Epithelial cell of prostate (primary cell): ENCODE measurements around the gene SLC25A30.
"Not testable (repeated sequence)": the region's sequence is repeated elsewhere in the genome, so short reads cannot be mapped to it uniquely, and the experiment has no call there.

Experiments
- DNase-seq: peaks from one replicate; pipeline ENCODE4 v3.0.0-alpha.2; 2011; ENCODE audit warnings: low read depth, low spot score
- H3K27ac ChIP-seq: fragments of 450-650 bp; 2 replicates; pipeline ENCODE4 v1.5.1; 2017; ENCODE audit warnings: mild to moderate bottlenecking

The SLC25A30 gene

DNA sequence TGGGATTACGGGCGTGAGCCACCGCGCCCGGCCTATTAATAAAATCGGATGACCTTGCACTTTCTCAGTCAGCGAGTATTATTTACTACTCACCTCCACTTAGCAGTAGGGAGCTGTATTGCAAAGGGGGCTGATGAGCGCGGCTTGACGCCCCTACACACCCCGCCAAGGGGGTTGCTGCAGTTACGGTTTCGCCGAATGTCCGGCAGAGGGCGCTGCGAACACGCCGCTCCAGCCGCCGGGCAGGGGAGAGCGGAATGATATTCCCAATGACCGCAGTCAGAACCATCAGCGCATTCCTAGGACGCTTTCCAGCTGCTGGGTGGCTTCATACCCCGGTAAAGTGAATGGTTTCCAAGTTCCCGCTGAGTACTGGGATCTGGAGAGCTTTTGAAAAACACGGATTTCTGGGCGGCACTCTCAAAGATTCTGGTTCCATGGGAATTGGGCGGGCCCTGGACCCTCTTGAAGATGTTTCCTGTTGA is 47.2 kb downstream of the SLC25A30 start:
- DNase-seq, result no peak
- H3K27ac ChIP-seq, result no peak overlapping the region

DNA sequence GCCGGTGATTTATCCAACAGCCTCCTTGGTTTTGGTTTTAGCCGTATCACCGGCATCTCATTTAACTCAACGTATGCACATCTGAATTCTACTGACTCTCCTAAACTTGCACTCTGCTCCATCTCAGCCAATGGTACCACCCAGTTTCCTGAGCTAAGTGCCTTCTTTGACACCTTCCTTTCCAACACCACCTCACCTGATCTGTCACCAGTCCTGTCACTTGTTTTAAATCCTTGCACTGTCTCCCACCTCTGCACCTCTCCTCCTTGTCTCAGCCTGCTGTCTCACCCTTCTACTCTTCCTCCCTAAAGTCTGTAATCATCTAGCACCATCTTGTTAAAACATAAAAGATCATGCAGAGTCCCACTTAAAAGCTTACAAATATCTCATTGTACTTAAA is 49.1 kb downstream of the SLC25A30 start:
- H3K27ac ChIP-seq, result peak overlapping the region; percentile 100
- no peak for DNase-seq

DNA sequence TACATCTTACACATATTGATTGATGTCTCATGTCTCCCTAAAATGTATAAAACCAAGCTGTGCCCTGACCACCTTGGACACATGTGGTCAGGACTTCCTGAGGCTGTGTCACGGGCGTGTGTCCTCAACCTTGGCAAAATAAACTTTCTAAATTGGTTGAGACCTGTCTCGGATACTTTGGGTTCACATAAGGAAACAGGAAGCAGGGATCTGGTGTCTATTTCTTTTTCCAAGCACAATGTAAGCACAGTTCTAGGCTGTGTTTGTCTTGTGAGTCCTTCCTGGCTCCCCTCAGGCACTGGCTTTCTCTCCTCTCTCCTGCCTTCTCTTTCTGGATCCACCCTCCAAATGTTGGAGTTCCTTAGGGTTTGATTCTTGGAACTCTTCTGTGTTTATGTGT is 49.6 kb downstream of the SLC25A30 start:
- peak; percentile 60 for DNase-seq
- peak overlapping the region; percentile 100 for H3K27ac ChIP-seq

DNA sequence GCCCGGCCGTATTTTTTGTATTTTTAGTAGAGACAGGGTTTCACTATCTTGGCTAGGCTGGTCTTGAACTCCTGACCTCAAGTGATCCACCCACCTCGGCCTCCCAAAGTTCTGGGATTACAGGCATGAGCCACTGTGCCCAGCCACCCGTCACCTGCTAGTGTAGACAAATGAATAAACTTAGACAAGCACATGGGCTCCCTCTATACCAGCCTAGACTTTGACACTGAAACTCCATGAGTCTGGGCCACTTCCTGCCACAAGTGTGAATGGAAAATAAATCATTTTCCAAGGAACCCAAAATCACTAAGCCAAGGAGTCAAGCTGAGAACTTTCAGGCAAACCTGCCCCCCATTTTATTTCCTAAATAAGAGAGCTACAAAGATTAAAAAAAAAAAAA is 50.2 kb downstream of the SLC25A30 start:
- peak; percentile 36 for DNase-seq
- peak overlapping the region; percentile 100 for H3K27ac ChIP-seq

DNA sequence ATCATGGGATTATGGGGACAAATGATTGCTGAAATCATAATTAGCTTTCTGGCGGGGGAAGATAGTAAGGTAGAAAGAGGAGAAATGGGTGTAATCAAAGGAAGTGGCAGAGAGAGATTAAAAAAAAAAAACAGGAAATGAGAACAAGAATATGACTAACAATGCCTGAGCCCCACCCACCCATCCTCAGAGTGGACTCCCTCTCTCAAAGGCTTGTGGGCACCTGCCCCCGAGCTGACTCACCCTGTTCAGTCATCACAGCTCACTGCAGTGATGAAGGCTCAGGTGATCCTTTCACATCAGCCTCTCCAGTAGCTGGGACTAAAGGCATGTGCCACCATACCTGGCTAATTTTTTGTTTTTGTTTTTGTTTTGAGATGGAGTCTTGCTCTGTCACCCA is 50.8 kb downstream of the SLC25A30 start:
- peak overlapping the region; percentile 100 for H3K27ac ChIP-seq

DNA sequence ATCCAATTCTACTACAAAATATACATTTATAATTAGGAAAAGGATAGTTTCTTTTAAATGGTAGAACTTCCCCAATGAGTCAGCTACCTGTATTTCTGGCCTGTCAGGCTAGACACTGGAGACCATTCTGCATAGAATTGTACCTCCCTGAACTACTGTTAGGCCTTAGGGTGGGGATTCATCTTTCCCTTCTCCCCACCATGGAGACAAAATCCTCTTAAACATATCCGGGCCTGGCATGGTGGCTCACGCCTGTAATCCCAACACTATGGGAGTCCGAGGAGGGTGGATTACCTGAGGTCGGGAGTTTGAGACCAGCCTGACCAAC is 52.7 kb downstream of the SLC25A30 start:
- DNase-seq, result no peak
- H3K27ac ChIP-seq, result peak overlapping the region; percentile 100

More for the DNA sequence above, 50.8 kb downstream of the SLC25A30 start:
- peak; percentile 99 for DNase-seq

DNA sequence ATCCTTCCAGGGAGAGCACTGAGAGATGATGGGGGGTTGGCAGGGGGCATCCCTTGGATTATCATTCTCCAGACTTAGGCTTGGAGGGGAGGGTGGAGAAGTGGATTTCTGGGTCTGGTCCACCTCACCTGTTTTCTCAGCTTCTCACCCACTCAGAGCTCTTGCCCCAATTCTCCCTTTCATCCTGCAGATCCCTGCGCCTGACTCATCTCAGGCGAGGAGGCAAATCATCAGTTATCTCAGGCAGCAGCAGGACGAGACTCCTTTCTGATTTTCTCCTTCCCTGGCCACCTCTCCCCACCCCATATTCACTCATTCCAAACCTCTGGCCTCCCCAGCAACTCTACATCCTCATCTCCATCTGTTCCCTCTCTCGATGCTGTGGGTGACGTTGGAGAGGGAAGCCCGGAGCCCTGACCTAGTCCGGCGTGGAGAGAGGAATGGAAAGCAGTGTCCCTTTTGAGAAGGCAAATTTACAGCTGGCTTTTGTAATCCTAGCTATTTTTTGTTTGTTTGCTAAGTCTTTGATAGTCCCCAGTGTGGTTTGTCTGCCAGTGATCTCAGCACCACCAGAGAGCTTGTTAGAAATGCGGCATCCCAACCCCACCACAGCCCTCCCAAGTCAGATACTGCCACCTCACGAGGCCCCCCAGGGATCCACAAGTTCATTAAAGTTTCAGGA is 53.2 kb downstream of the SLC25A30 start:
- no peak for DNase-seq

DNA sequence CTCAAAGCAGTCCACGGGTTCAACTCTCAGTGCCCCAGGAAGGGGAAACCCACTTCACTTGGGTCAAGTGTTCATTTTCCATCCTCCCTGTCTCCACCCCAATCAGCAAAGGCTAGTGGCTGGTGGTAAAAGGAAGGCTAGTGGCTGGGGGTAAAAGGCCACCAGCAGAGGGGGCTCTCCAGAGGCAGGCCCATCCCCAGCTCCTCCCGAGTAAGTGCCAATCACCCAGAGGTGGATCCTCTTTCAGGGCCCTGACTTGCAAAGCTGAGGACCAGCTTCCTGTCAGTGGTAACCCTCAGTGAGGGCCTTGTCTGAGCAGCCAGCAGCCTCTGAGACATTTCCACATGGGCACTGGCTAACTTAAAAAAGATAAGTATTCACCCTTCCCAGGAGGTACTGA is 55.2 kb downstream of the SLC25A30 start:
- DNase-seq, result no peak
- peak overlapping the region; percentile 77 for H3K27ac ChIP-seq

More for the DNA sequence above, 53.2 kb downstream of the SLC25A30 start:
- H3K27ac ChIP-seq, result peak overlapping the region; percentile 100

DNA sequence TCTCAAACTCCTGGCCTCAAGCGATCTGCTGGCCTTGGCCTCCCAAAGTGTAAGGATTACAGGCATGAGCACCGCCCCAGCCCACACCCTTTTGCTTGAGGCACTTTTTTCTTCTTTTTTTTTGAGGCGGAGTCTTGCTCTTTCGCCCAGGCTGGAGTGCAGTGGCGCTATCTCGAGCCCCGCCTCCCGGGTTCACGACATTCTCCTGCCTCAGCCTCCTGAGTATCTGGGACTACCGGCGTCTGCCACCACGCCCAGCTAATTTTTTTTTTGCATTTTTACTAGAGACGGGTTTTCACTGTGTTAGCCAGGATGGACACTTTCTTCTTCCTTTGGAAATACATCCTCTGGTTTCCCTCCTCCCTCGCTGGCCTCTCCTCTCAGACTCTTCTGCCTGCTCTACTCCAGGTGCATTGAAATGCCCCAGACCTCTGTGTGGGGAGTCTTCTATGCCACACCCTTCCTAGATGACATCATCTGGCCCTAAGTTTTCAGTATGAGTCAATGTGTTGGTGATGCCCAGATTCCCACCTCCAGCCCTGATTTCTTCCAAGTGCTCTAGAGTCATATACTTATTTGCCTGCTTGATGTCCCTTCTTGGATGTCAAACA is 56.5 kb downstream of the SLC25A30 start:
- H3K27ac ChIP-seq, result peak overlapping the region; percentile 77
- DNase-seq, result peak; percentile 75

DNA sequence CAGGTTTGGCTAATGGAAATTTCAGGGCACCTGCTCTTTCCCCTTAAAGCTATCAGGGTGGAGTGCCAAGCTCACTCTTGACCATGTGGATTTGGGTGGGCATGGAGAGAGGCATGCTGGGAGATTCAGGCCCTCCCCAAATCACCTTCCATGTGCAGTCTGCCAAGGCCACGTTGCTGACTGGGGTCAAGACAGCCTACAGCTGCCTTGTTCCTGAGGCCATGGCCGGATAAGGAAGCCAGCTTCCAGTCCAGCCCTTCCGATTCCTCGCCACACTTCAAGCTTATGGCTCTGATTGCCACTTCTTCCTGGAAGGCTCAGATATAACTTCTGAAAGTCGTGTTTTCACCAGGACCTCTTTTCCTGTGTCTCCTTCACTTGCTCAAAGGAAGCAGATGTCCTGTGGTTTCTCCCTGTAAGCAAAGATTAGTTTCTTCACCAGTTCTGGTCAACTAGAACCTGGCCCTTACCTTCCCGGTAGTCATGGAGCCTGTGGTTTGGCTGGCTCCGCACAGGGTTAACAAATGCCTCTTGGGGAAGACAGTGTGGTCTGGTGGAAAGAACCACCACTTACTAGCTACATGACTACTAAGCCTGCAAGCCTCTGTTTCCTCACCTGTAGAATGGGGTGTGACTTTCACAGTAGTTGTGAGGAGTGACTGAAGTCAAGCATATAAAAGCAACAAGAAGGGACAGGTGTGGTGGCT is 61.1 kb downstream of the SLC25A30 start:
- H3K27ac ChIP-seq, result no peak overlapping the region
- no peak for DNase-seq

DNA sequence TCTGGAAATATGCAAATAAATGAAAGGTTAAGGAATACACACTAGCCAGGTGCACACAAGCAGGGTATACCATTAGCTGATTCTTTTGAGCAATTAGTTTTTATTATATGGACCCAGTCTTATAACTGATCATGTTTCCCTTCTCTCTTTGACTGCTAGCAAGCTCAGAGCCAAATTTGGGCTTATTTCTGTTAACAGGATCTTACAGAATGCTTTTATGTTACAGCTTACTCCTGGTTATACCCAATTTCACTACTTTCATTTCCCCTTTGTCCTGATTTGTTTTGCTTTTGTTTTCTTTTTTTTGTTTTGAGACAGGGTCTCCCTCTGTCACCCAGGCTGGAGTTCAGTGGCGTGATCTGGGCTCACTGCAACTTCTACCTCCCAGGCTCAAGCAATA is 64.3 kb downstream of the SLC25A30 start:
- DNase-seq, result no peak
- H3K27ac ChIP-seq, result no peak overlapping the region

DNA sequence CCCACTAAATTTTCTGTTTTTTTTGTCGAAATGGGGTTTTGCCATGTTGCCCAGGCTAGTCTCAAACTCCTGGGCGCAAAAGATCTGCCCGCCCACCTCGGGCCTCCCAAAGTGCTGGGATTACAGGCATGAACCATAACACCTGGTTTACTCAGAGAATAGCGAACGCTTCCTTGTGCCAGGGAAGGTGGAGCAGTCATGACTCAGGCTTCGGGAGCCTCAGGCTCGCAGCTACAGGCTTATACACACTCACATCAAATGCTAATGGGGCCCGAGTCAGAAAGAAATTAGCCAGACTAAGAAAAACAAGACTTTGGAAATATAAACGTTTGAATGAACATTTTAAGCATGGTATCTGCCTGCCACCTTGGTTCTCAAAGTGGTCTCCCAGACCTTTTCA is 66.1 kb downstream of the SLC25A30 start:
- DNase-seq, result peak; percentile 89
- peak overlapping the region; percentile 70 for H3K27ac ChIP-seq

DNA sequence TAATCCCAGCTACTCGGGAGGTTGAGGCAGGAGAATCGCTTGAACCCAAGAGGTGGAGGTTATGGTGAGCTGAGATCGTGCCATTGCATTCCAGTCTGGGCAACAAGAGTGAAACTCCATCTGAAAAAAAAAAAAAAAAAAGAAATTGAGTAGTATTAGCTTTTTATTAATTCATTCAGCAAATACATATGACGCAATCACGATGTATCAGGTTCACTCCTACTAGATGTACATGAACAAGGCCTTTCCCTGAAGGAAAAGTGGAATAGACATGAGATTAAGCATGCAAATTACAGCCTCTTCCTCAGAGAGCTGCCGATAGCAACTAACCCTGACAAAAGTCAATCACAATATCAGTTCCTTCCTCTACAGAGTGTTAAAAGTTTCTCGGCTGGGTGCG is 68.0 kb downstream of the SLC25A30 start:
- peak overlapping the region; percentile 36 for H3K27ac ChIP-seq
- DNase-seq, result no peak

DNA sequence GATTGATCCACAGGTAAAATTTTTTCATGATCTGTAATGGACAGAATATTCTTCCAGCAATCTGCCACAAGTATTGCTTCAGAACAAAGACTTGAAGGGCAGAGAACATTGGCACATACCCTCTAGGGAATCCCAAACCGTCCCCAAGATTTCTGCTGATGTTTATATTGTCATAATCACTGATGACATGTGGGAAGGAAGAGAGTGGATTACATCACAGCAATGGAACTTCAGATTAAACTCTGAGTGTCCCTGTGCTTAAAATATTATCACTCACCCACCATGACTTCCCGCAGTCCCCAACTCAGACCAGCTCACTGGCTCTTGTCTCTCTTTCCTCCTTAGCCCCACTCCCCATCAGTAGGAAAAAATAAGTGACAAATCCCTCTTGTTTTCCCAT is 68.7 kb downstream of the SLC25A30 start:
- peak overlapping the region; percentile 36 for H3K27ac ChIP-seq
- DNase-seq, result no peak

DNA sequence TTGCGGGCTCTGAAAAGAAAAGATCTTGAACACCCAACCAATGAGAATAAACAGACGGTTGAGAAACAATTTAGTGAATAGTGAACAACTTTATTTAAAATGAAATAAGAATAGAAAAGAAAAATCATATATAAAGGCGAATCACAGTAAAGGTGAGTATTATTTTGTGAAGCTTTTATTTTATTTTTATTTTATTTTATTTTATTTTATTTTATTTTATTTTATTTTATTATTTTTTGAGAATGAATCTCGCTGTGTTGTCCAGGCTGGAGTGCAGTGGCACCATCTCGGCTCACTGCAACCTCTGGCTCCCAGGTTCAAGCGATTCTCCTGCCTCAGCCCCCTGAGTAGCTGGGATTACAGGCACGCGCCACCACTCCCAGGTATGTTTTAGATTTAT is 74.1 kb downstream of the SLC25A30 start:
- DNase-seq, H3K27ac ChIP-seq: not testable (repeated sequence)
